ENCODE results near the gene TBCB.
"Not testable (repeated sequence)": the region's sequence is repeated elsewhere in the genome, so short reads cannot be mapped to it uniquely, and the experiment has no call there.

TBCB gene

GRCh38 chr19:36120984-36121358 lies 5.7 kb downstream of the TBCB start:
- TF ChIP-seq CTCF (IDR thresholded peaks at IDR 0.05; ENCODE audit: low read depth, low read length) = no peak
- H3K36me3 ChIP-seq = peaks cover 10% of the 10 kb centered on the region
- no peak overlapping the region for H3K4me3 ChIP-seq (ENCODE audit: low read depth, low read length)
- no peaks in the 10 kb centered on the region for H3K9me3 ChIP-seq
- DNase-seq = no peak
- no peaks in the 10 kb centered on the region for H3K4me1 ChIP-seq
- H3K27me3 ChIP-seq = no peaks in the 10 kb centered on the region

GRCh38 chr19:36121486-36122124 lies 6.3 kb downstream of the TBCB start:
- no peaks in the 10 kb centered on the region for H3K9me3 ChIP-seq
- H3K27me3 ChIP-seq = no peaks in the 10 kb centered on the region
- H3K36me3 ChIP-seq = peaks cover 10% of the 10 kb centered on the region
- TF ChIP-seq CTCF (IDR thresholded peaks at IDR 0.05; ENCODE audit: low read depth, low read length) = no peak
- H3K4me3 ChIP-seq (ENCODE audit: low read depth, low read length) = no peak overlapping the region
- H3K4me1 ChIP-seq = no peaks in the 10 kb centered on the region
- no peak for DNase-seq

DNA sequence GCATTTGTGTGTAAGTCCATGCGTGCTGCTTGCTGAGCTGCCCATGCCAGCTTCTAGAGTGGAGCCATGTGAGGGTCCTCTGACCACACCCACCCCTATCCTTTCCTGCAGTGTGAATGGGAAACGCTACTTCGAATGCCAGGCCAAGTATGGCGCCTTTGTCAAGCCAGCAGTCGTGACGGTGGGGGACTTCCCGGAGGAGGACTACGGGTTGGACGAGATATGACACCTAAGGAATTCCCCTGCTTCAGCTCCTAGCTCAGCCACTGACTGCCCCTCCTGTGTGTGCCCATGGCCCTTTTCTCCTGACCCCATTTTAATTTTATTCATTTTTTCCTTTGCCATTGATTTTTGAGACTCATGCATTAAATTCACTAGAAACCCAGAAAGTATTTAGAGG lies 10.3 kb downstream of the TBCB start:
- Histone ChIP-seq H3K4me3 (ENCODE audit: low read depth, low read length) (no peak overlapping the region), H3K9me3 (no peaks in the 10 kb centered on the region), H3K36me3 (no peaks in the 10 kb centered on the region; the same call in 1 of the 2 replicates), H3K4me1 (no peaks in the 10 kb centered on the region), H3K27me3 (no peaks in the 10 kb centered on the region)
- TF ChIP-seq CTCF (IDR thresholded peaks at IDR 0.05; ENCODE audit: low read depth, low read length) = no peak
- DNase-seq = no peak

GRCh38 chr19:36128392-36128736 lies 13.1 kb downstream of the TBCB start:
- H3K27me3 ChIP-seq = no peaks in the 10 kb centered on the region
- no peak for DNase-seq
- H3K4me1 ChIP-seq = no peaks in the 10 kb centered on the region
- H3K4me3 ChIP-seq (ENCODE audit: low read depth, low read length) = peak overlapping the region; percentile 65
- H3K36me3 ChIP-seq = no peaks in the 10 kb centered on the region; the same call in 1 of the 2 replicates
- no peaks in the 10 kb centered on the region for H3K9me3 ChIP-seq
- TF ChIP-seq CTCF (IDR thresholded peaks at IDR 0.05; ENCODE audit: low read depth, low read length) = no peak

DNA sequence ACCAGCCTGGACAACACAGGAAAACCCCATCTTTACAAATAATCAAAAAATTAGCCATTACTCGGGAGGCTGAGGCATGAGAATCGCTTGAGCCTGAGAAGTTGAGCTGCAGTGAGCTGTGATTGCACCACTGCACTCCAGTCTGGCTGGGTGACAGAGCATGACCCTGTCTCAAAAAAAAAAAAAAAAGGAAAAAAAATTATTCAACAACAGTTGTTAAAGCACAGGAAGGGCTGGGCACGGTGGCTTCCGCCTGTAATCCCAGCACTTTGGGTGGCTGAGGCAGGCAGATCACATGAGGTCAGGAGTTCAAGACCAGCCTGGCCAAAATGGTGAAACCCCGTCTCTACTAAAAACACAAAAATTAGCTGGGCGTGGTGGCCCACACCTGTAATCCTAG lies 16.0 kb downstream of the TBCB start:
- not testable (repeated sequence) for H3K4me1 ChIP-seq; H3K27me3 ChIP-seq; H3K36me3 ChIP-seq; H3K4me3 ChIP-seq (ENCODE audit: low read depth, low read length); DNase-seq; H3K9me3 ChIP-seq

GRCh38 chr19:36134867-36135266 lies 19.6 kb downstream of the TBCB start:
- not testable (repeated sequence) for H3K36me3 ChIP-seq; H3K4me3 ChIP-seq (ENCODE audit: low read depth, low read length); H3K4me1 ChIP-seq; H3K9me3 ChIP-seq; DNase-seq; H3K27me3 ChIP-seq

GRCh38 chr19:36136964-36137686 lies 21.9 kb downstream of the TBCB start:
- H3K4me1 ChIP-seq = no peaks in the 10 kb centered on the region
- no peak overlapping the region for H3K4me3 ChIP-seq (ENCODE audit: low read depth, low read length)
- no peaks in the 10 kb centered on the region for H3K27me3 ChIP-seq
- no peaks in the 10 kb centered on the region for H3K9me3 ChIP-seq
- no peak for DNase-seq
- peaks cover 4% of the 10 kb centered on the region; the same call in 1 of the 2 replicates for H3K36me3 ChIP-seq
- no peak for TF ChIP-seq CTCF (IDR thresholded peaks at IDR 0.05; ENCODE audit: low read depth, low read length)

Measured in BE2C (cell line).